ENCODE results near the gene CCDC150.

DNA sequence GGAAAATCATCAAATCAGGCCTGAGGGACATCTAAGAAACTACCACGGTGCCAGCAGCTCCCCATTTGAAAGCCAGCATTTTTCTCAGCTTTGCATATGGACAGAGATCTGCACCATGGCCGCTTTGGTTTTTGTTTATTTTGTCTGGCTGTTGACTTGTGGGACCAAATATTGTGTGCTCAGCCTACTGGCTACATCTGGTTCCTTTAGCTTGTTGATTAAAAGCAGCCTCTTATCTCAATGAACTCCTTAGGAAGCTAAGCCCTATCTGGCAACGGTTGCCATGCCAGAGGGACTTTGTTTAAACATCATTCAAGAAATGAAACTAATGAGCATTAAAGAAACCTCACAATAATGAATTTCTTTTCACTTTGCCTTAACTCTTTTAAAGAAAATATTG is 32.4 kb upstream of the CCDC150 start:
- TF ChIP-seq, protein P1, sequence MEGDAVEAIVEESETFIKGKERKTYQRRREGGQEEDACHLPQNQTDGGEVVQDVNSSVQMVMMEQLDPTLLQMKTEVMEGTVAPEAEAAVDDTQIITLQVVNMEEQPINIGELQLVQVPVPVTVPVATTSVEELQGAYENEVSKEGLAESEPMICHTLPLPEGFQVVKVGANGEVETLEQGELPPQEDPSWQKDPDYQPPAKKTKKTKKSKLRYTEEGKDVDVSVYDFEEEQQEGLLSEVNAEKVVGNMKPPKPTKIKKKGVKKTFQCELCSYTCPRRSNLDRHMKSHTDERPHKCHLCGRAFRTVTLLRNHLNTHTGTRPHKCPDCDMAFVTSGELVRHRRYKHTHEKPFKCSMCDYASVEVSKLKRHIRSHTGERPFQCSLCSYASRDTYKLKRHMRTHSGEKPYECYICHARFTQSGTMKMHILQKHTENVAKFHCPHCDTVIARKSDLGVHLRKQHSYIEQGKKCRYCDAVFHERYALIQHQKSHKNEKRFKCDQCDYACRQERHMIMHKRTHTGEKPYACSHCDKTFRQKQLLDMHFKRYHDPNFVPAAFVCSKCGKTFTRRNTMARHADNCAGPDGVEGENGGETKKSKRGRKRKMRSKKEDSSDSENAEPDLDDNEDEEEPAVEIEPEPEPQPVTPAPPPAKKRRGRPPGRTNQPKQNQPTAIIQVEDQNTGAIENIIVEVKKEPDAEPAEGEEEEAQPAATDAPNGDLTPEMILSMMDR (IDR thresholded peaks at IDR 0.05; ENCODE audit: insufficient read depth, low read depth, low read length) = no peak
- TF ChIP-seq EZH2 (IDR thresholded peaks at IDR 0.05; ENCODE audit: insufficient read depth, low read length) = no peak
